HG03520 (cell line): ENCODE measurements around the gene SORCS3.

Source experiments
- ATAC-seq: cut with Tn5 transposase; IDR thresholded peaks from one replicate; pipeline ENCODE4 v1.9.1; 2021; ENCODE audit warnings: mild to moderate bottlenecking, moderate library complexity; ENCODE audit not compliant: unreplicated experiment

SORCS3 gene

GRCh38 chr10:104988686-104989085 is 347.6 kb downstream of the SORCS3 start:
- ATAC-seq: no peak

GRCh38 chr10:104989880-104990279 is 348.8 kb downstream of the SORCS3 start:
- no peak for ATAC-seq

DNA sequence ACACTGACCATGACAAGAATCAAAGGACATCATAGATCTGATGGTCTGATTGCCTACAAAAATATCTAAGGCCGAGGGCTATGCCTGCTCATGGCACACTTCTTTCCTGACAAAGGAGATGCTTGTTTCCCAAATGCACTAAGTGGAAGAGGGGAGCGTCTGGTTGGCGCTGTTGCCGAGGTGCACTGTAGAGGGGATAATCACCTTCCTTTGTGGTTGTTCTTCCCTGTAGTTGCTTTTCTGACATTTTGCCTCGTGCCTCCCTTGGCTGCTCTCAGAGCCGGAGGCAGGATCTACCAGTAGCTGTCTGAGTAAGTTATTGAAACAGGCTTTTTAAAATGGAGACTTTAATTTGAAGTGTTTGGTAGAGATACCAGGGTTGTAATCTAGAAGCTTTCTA is 352.0 kb downstream of the SORCS3 start:
- ATAC-seq: no peak

DNA sequence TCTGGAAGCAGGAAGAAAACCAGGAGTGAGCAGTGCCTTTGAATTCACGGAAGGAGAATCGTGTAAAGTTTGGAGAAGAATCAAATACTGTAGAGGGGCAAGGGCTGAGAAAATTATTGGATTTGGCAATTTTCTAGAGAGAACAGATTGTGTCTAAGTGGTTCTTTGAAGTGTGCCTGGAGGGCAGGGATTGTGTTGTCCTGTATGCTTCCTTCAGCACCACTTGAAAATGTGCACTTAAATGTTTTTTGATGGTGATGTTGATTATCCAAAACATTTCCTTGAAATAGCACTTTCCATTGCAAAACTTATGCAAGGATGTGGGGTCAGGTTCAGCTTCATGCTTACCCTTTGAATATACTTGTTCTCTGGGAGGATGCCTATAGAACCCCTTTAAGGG is 360.2 kb downstream of the SORCS3 start:
- no peak for ATAC-seq

- no peak for ATAC-seq
These were observed 369.5 kb downstream of the SORCS3 start for GRCh38 chr10:105010411-105011121.

- no peak for ATAC-seq
These were observed 376.0 kb downstream of the SORCS3 start for GRCh38 chr10:105017116-105017515.

GRCh38 chr10:105017691-105018090 is 376.6 kb downstream of the SORCS3 start:
- no peak for ATAC-seq

DNA sequence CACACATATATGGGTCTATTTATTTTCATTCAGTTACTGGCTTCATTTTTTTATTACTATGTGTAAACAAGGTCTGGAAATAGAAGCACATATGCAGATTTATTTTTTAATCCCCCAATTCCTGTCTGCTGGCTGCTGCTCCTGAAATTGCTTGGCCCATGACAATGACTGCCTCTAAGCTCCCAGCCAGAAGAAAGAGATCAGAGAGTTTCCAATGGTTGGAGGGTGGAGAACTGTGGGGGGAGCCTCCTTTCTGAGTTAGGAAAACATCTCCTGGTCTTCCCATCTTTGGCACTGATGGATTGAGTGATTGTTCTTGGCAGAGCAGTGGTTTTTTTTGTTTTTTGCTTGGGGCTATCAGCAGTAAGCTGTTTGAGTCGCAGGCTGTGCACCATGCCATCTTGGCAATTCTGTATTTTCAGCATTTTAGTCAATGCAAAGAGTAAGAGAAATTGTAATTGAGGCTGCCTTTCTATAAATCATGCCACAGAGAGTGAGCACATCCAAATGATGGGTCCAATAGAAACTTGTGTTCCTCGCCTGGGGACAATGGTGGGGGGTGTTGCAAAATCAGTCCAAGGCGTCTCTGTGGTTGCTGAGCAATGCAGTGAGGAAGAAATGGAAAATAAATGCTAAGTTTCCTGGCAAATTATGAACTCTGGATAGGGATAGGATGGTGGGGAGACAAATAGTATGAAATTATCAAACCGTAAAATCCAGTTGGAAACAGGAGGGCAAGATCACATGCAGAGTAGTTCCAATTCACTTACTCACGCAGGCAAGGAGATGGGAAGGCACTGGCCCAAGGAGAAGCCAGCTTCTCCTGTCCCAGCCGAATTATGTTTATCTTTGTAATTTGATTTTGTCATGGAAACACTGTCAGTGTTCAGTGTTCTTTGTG is 382.4 kb downstream of the SORCS3 start:
- ATAC-seq: no peak

DNA sequence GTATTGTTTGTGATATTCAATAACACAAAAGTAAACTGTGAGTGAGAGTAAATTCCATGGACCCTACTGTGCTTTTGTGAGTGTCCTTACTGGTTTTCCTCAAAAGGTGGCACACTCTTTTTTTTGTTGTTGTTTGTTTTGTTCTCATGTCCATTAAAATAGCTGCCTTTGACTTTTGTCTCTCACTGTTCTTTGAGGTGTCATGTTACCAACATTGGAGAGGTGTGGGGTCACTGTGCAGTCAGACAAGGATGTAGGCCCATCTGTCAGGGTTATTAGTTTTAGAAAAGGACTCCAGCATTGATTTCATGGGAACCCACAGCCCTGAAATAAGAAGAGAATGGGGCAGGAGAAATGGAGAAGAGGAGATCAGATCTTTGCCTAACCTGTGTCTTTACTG is 383.1 kb downstream of the SORCS3 start:
- no peak for ATAC-seq

- no peak for ATAC-seq
These were observed 384.0 kb downstream of the SORCS3 start for GRCh38 chr10:105025092-105025491.

DNA sequence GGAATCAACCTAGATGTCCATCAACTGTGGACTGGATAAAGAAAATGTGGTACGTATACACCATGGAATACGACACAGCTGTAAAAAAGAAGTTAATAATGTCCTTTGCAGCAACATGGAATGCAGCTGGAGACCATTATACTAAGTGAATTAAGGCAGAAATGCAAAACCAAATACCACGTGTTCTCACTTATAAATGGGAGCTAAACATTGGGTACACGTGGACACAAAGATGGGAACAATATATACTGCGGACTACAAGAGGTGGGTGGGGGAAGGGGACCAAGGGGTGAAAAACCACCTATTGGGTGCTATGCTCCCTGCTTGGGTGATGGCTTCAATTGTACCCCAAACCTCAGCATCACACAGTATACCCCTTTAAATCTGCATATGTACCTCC is 385.5 kb downstream of the SORCS3 start:
- ATAC-seq: no peak

DNA sequence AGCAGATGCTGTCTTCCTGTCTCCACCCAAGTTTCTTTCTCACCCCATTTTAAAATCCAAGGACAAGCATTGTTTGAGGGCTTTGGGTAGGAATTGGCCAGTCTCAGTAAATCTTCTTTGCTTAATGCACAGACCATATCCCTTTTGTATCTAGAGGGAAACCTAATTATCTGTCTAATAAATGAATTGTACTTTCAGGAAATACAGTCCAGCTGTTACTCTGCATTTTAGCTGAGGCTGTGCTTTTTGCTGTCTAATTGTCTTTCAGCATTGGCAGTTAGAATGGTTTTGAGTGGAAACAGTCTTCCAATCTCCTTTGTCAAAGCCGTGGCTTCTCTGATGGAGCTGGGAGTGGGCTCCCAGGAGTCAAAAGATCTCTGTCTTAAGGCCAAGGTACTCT is 388.2 kb downstream of the SORCS3 start:
- ATAC-seq: no peak

- no peak for ATAC-seq
These were observed 395.9 kb downstream of the SORCS3 start for GRCh38 chr10:105037022-105037421.

GRCh38 chr10:105041956-105042355 is 400.9 kb downstream of the SORCS3 start:
- no peak for ATAC-seq

DNA sequence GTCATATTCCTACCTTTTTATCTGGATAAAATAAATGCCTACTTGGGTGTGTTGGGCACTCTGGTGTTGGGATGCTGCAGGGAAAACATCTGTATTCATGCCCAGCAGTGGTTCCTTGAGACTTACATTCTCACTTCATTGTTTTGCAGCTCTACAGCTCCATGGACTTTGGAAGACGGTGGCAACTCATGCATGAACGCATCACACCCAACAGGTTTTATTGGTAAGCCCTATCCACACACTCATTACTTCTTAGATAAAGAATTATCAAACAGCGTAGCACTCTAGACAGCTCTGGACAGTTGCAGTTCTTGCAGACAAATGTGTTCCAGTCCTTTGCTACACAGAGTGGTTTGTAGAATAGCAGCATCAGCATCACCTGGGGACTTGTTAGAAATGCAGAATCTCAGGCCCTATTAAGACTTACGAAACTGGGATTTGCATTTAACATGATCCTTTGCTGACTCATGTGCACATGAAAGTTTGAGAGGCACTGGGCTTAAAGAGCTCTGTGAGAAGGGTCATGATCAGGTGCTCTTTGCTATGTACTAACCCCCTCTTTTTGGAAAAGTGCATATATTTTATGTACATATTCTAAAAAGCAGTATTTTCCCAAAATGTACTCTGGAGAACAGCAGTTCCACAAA is 401.9 kb downstream of the SORCS3 start:
- ATAC-seq: no peak

DNA sequence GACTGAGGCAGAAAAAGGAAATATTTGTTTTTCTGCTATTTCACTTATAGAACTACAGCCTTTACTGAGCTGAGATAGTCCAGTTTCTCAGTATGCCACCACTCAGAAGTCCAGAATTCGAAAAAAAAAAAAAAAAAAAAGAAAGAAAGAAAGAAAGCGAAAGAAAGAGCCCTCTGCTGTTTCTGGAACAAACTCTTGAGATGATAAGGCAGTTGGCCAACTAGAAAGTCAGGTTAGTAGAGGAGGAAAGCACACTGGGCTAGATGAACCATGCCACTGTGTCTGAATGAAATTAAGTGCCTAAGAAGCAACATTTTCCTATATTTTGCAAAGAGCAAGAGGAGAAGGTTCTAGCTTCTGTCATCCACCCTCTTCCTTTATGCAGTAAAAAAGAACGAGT is 403.8 kb downstream of the SORCS3 start:
- ATAC-seq: no peak

- no peak for ATAC-seq
These were observed 415.3 kb downstream of the SORCS3 start for GRCh38 chr10:105056413-105056812.

DNA sequence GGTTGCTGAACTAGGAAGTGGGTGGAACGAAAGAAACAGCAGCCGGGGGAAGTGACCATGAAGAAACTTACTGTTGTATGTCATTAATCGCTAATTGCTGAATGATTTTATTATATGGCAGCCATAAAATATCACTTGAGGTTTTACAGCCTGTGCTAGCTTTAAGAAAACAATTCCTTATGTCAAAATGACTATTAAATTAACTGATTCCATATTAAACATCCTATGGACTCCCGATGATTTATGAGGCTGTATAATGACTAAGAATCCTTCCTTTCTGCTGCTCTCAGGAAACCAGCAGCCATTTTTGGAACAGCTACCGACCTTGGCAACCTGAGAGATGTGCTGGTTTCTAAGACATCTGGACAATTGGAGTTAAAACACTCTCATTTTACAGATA is 421.9 kb downstream of the SORCS3 start:
- no peak for ATAC-seq

DNA sequence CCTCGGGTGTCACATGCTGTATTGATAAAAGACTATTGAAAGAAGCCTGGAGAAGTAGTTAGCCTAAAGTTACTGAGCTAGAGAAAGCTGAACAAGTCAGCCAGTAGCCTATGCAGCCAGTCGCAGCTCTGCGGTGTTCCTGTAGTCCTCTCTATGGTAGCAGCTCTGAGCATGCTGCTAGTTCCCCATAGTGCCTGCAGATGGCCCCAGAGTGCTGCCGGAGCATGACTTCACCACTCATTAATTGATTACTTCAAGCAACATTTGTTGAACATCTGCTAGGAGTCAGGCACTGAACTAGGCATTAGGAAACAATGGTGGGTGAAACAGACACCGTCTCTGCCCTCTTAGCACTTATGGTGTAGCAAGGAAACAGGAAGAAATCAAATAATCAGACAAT is 422.7 kb downstream of the SORCS3 start:
- ATAC-seq: peak; percentile 78

- no peak for ATAC-seq
These were observed 427.4 kb downstream of the SORCS3 start for GRCh38 chr10:105068497-105068896.

DNA sequence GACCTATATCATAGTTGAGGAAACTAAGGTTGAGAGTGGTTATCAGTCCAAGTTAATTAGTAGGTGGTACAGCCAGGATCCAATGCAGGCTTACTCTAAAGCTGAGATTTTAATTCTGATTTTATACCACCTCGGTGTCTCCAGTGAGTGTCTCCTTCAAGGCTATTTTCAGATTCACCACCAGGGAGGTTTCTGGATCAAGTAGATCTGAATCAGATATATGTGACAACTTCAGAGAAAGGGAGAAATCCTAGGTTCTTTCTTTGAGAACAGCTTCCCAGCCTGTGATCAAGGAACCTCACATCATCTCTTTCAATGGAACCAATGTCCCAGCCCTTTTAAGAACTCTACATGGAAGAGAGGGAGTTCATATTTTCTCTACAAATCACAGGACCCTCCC is 429.2 kb downstream of the SORCS3 start:
- no peak for ATAC-seq

DNA sequence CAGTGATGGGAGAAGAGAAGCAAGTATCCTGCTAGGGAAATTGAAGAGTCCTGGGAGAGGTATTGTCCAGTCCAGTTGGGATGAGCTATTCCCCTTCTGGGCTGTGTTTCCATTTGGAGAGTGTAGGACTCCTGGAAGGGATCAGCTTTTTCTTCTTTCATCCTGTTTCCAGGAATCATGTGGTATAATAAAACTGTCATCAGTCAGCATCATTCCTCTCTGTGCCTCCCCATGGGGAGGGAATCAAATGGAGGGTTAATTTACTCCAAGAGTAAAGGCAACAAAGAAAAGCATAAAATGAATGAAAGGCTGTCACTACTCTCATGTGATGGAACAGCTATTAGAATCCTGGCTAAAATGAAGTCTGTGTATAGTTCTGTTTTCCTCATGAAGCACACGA is 429.9 kb downstream of the SORCS3 start:
- no peak for ATAC-seq
